Mesodermal cell (in vitro differentiated cells): ENCODE results near the gene TBX20.
"Not testable (repeated sequence)": the region's sequence is repeated elsewhere in the genome, so short reads cannot be mapped to it uniquely, and the experiment has no call there.

Experiments
- H3K27ac ChIP-seq: 2 replicates; pipeline ENCODE4 v1.7.0; 2013; ENCODE audit warnings: mild to moderate bottlenecking, low read depth, low read length, moderate library complexity; ENCODE audit not compliant: severe bottlenecking
- H3K36me3 ChIP-seq: 2 replicates; pipeline ENCODE4 v1.7.1; 2013; ENCODE audit warnings: mild to moderate bottlenecking, low read length, moderate library complexity; ENCODE audit not compliant: control insufficient read depth, insufficient read depth
- H3K4me1 ChIP-seq: one replicate; pipeline ENCODE4 v1.7.1; 2013; ENCODE audit warnings: mild to moderate bottlenecking, low read length; ENCODE audit not compliant: insufficient read depth, control insufficient read depth, poor library complexity, severe bottlenecking
- H3K4me3 ChIP-seq: 2 replicates; pipeline ENCODE4 v1.7.0; 2013; ENCODE audit warnings: low read length, control low read depth, mild to moderate bottlenecking; ENCODE audit not compliant: insufficient read depth, poor library complexity, severe bottlenecking; ENCODE audit errors: extremely low read depth
- H3K9me3 ChIP-seq: 2 replicates; pipeline ENCODE4 v1.7.1; 2013; ENCODE audit warnings: mild to moderate bottlenecking, low read length, moderate library complexity; ENCODE audit not compliant: control insufficient read depth
- WGBS, 2 experiments: methylation state at CpG; one replicate each; pipeline ENCODE4 v1.1.5; 2013; ENCODE audit warnings: missing lambda C conversion rate in 2 of 2; ENCODE audit not compliant: insufficient coverage in 2 of 2; 5-methylcytosine and 5-hydroxymethylcytosine counted together

Gene TBX20

GRCh38 chr7:35185908-35186731, 67.8 kb downstream of the TBX20 start:
- H3K9me3 ChIP-seq, result no peaks in the 10 kb centered on the region
- no peak overlapping the region for H3K27ac ChIP-seq
- no peaks in the 10 kb centered on the region for H3K36me3 ChIP-seq
- H3K4me3 ChIP-seq, result peak overlapping the region; percentile 53
- 0 to 1% methylated on average over 33 to 37 of the region's 67 CpGs for WGBS, 2 experiments
- no peaks in the 10 kb centered on the region for H3K4me1 ChIP-seq

GRCh38 chr7:35185578-35185907, 68.4 kb downstream of the TBX20 start:
- H3K4me3 ChIP-seq, result peak overlapping the region; percentile 53
- H3K4me1 ChIP-seq, H3K27ac ChIP-seq, H3K9me3 ChIP-seq, H3K36me3 ChIP-seq: not testable (repeated sequence)
- 1 to 8% methylated on average over 6 to 11 of the region's 14 CpGs for WGBS, 2 experiments

- not testable (repeated sequence) for H3K36me3 ChIP-seq, H3K4me1 ChIP-seq, H3K9me3 ChIP-seq, H3K27ac ChIP-seq
- 78 to 87% methylated on average over 4 to 5 of the region's 5 CpGs for WGBS, 2 experiments
- H3K4me3 ChIP-seq, result peak overlapping the region; percentile 53
Observed at GRCh38 chr7:35184961-35185360, 68.9 kb downstream of the TBX20 start.

DNA sequence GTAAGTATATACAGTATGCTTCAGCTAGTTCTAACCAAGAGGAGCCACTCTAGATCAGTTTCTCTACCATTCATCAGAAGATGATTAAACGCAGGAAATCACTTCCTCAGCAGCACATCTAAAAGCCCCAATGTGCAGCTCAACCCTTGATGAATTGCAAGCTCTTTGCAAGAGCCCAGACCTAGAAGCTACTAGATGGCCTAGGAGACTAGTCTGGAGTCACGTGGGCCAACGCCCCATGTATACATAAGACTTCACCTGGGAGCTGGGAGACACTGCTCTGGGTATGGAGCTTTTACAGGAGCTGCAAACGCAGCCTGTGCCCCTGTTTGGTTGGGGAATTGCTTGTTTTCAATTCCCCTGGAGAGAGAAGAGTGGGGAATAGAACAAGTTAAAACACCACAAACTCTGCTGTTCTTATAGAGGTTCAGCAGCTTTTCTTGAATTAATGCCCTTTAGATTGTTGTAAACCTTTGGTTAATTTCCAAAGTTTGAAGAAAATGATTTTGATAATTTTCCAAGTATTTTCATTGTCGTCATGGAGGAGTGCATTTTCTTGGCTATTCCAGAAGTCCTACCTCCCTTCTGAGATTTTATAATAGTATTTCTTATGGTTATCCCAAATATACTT, 69.9 kb downstream of the TBX20 start:
- not testable (repeated sequence) for H3K36me3 ChIP-seq, H3K4me3 ChIP-seq, H3K9me3 ChIP-seq, H3K27ac ChIP-seq, H3K4me1 ChIP-seq
- WGBS, 2 experiments, result 60 to 75% methylated on average over 1 of the region's 5 CpGs

DNA sequence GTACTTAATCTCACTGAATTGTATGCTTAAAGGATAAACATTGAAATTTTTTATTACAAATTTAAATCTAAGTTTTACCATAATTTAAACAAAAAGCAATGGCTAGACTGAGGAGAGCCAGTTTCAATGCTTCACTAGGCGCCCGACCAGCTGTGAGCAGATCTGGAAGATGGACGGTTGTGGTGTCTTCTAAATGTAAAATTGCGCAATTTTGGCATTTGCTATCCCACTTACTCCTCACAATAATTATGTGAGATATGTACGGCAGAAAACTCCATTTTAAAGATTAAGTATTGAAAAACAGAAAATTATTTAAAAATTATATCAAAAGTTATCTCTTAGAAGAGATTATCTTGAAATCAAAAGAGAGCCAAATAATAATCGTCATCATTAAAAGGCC, 73.2 kb downstream of the TBX20 start:
- WGBS, 2 experiments, result no CpG with 5 or more reads among the region's 6 CpGs
- H3K36me3 ChIP-seq, H3K9me3 ChIP-seq: not testable (repeated sequence)

DNA sequence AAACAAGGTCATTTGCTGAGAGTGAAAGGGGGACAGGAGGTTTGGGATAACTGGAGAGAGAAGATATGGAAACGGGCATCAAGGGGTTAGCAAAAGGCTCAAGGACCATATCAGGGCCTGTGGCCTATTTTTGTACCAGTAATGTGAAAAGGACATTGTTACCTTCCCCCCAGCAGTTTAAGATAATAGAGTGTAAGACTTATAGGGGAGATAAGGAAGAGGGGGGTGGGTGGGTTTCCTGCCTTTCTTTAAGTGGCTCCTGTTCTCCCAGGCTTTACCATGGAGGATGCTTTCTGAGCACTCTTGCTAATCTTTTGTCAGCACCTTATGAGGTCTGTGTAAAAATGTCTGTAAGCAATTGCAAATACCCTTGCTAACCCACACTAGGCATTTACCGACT, 80.7 kb downstream of the TBX20 start:
- H3K9me3 ChIP-seq, H3K27ac ChIP-seq, H3K36me3 ChIP-seq, H3K4me3 ChIP-seq: not testable (repeated sequence)
- peaks cover 14% of the 10 kb centered on the region for H3K4me1 ChIP-seq
- WGBS, 2 experiments, result 50 to 55% methylated on average over 1 of the region's 2 CpGs

More for the DNA sequence above, 73.2 kb downstream of the TBX20 start:
- not testable (repeated sequence) for H3K4me3 ChIP-seq, H3K4me1 ChIP-seq, H3K27ac ChIP-seq

- H3K4me1 ChIP-seq, result peaks cover 14% of the 10 kb centered on the region
- not testable (repeated sequence) for H3K27ac ChIP-seq, H3K4me3 ChIP-seq, H3K36me3 ChIP-seq, H3K9me3 ChIP-seq
- WGBS, 2 experiments, result no CpG with 5 or more reads among the region's 4 CpGs
Observed at GRCh38 chr7:35172131-35172530, 81.8 kb downstream of the TBX20 start.

- not testable (repeated sequence) for H3K9me3 ChIP-seq, H3K4me1 ChIP-seq, H3K27ac ChIP-seq, H3K36me3 ChIP-seq, H3K4me3 ChIP-seq
Observed at GRCh38 chr7:35167658-35168057, 86.2 kb downstream of the TBX20 start.

GRCh38 chr7:35167158-35167557, 86.7 kb downstream of the TBX20 start:
- not testable (repeated sequence) for H3K4me1 ChIP-seq, H3K27ac ChIP-seq, H3K4me3 ChIP-seq, H3K36me3 ChIP-seq, H3K9me3 ChIP-seq
- WGBS, 2 experiments, result no CpG with 5 or more reads among the region's 1 CpG

DNA sequence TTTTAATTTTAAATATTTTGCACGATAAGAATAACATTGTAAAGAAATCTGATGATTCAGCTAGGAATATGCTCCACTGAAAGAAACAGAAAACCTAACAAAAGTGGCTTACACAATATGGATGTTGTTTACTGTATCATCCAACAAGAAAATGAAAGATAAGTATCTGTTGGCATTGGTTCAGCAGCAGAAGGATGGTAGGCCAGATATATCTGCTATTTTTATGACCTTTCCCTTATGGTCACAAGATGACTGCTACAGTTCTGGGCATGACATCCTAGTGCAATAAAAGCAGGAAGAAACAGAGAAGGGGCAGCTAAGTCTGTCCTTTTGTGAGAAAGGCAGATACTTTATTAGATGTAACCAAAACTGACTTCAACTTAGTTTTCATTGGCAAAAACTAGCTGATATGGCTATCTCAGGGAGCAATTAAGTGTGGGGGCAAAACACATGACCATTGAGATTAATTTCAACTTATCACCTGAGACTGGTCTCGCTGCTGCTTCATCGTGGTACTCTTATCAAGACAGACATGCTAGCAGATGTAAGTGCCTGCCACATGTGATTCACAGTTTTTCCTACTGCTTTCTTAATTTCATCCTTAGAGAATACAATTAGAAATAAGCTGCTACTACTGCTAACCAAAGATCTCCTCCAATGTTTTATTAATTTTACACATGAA, 92.7 kb downstream of the TBX20 start:
- 80 to 100% methylated on average over 1 of the region's 3 CpGs for WGBS, 2 experiments
- H3K4me1 ChIP-seq, H3K4me3 ChIP-seq, H3K9me3 ChIP-seq, H3K27ac ChIP-seq, H3K36me3 ChIP-seq: not testable (repeated sequence)
